ENCODE results near the gene TMEM234.
A peak's percentile ranks its signal among the peaks of the same experiment; 100 is the strongest.

The TMEM234 gene

DNA sequence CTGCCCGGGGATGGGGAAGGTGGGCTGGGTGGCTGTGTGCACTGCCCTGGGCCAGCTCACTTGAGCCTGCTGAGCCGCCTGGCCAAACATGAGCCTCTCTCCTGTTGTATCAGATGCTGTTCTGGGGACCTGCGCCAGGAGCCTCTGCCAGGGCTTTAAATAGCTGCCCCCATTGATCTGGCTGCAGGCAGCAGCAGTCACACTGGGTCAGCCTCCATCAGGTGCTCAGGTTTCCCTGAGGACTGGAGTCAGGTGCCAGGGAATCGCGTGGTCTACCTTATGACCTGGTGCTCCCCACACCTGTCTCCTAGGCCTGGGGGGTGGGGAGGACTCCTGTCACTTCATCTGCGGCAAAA, 22.5 kb downstream of the TMEM234 start:
- DNase-seq (ENCODE audit: low read depth) = no peak

DNA sequence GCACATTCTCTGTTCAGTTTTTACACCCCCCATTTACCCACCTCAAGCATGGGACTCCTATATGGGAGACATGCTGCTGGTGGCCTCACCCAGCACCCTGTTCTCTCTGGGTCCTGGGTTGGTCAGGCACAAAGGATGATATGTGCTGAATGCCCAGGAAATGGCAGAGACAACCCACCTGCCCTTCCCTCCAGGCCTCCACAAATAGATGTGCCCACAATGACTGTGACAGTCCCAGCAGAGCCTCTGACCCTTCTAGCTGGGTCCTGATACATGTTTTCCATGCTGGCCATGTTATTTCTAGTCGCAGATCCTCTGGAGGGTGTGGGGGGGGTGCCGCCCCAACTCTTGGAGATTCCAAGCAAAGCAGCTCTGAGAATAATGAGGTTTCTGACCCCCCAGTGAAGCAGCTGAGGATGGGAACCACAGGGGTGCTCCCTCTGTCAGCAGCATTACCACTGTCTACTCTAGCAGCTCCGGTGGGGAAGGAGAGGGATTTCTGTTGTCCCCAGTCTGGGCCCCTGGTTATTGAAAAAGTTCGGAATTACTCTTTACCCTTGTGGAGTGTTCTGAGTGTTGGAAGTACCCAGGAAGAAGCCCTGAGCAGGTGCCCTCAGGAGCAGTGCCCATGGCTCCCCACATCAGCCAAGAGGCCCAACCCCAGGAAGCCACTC, 23.0 kb downstream of the TMEM234 start:
- no peak for DNase-seq (ENCODE audit: low read depth)

DNA sequence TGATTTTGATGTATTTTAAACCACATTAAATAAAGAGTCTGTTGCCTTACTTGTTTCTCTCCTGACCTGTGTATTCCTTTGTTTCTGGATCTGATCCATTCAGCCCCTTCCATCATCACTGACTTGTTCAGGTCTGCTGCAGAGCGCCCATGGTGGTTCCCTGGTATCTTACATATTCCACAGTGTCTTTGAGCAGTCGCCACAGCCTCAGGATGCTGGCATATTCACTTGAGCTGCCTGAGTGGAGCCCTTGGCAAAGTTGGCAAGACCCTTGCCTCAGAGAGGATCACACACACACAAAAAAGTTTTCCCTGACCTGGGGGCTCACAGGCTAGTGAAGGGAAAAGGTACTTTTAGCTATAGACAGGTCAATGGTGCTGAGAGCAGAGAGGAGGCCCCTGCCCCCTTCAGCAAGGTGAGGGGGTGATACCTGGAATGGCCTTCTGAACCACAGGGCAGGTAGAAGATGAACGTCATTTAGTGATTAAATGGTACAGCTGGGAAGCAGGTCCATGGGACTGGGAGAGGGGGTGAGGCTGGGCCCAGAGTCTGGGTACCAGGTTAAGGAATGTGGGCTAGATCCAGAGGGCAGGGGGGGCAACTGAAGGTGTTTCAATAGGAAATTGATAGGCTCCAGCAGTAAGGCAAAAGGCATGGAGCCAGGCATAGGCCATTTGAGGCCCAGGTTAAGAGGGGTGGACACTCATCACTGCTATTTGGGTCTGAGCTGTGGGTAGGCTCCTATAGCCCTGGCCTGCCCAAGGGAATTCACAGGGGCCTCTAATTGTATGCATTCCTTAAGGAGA, 23.7 kb downstream of the TMEM234 start:
- no peak for DNase-seq (ENCODE audit: low read depth)

DNA sequence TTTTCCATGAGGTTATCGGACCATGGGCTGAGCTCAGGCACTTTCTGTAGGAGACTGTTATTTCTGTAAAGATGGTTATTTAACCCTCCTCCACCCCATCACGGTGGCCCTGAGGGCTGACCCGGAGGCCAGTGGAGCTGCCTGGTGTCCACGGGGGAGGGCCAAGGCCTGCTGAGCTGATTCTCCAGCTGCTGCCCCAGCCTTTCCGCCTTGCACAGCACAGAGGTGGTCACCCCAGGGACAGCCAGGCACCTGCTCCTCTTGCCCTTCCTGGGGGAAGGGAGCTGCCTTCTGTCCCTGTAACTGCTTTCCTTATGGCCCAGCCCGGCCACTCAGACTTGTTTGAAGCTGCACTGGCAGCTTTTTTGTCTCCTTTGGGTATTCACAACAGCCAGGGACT, 24.3 kb downstream of the TMEM234 start:
- DNase-seq (ENCODE audit: low read depth) = no peak

DNA sequence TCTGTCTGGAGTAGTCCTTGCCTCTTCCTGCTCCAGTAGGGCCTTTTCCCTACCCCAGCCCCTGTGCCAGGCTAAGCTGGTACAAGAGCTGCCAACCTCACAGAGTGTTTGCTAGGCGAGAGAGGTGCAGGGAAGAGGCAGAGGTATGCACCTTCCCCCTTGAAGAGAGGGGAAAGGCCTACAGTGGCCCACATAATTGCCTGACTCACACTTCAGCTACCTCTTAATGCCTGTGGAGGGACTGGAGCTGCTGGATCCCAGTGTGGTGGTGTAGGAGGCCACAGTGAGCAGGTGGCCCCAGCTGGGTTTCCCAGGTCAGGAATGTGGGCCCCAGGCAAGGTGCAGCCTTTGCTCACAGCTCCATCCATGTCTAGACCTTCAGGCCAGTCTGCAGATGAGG, 25.1 kb downstream of the TMEM234 start:
- DNase-seq (ENCODE audit: low read depth) = no peak

DNA sequence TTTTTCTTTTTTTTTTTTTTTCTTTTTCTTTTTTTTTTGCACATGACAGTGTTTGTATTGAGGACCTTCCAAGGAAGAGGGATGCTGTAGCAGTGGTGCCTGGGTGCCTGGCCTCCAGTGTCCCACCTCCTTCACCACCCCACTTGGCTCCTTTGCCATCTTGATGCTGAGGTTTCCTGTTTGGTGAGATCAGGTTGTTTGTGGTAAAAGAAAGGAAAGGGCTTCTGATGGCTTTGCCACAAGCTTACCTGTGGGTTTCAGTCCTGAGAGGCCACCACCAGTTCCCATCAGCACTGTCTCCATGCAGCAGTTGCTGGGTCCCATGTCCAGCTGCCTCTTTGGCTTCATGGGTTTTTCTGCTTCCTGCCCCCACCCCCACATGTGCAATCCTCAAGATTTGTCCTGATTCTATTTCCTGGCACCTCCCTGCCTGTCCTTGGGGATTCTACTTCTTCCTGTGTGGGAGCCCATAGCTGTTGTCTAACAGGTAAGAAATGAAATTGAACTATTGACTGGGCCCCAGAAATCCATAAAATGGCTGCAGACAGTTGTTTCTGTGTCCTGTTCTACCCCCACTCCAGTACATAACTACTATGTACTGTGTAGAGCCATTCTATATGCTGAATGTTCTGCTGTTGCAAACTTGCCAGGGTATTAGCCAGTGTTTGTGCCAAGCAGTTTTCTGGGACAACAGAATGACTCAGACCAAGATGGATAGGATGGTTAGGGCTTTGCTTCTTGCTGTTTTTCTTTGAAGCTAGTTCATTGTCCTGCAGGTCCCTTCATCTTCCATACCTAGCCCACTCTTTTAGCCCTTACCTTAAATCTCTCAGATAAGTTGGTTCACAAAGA, 26.0 kb downstream of the TMEM234 start:
- DNase-seq (ENCODE audit: low read depth) = no peak

DNA sequence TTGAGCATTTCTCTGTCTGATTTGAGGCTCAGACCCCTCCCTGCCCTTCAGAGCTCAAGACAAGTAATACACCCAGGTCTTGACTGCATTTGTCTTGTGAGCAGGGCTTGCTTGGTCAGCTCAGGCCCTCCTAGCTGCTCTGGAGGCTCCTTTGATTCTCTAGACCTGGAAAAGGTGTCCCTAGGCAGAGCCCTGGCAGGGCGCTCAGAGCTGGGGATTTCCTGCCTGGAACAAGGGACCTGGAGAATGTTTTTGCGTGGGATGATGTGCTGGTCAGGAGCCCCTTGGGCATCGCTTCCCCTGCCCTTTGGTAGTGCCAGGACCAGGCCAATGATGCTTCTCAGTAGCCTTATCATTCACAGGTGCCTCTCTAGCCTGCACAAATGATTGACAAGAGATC, 26.6 kb downstream of the TMEM234 start:
- no peak for DNase-seq (ENCODE audit: low read depth)

DNA sequence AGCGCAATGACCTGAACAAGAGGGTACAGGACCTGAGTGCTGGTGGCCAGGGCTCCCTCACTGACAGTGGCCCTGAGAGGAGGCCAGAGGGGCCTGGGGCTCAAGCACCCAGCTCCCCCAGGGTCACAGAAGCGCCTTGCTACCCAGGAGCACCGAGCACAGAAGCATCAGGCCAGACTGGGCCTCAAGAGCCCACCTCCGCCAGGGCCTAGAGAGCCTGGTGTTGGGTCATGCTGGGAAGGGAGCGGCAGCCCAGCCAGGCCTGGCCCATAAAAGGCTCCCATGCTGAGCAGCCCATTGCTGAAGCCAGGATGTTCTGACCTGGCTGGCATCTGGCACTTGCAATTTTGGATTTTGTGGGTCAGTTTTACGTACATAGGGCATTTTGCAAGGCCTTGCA, 27.2 kb downstream of the TMEM234 start:
- DNase-seq (ENCODE audit: low read depth) = no peak

DNA sequence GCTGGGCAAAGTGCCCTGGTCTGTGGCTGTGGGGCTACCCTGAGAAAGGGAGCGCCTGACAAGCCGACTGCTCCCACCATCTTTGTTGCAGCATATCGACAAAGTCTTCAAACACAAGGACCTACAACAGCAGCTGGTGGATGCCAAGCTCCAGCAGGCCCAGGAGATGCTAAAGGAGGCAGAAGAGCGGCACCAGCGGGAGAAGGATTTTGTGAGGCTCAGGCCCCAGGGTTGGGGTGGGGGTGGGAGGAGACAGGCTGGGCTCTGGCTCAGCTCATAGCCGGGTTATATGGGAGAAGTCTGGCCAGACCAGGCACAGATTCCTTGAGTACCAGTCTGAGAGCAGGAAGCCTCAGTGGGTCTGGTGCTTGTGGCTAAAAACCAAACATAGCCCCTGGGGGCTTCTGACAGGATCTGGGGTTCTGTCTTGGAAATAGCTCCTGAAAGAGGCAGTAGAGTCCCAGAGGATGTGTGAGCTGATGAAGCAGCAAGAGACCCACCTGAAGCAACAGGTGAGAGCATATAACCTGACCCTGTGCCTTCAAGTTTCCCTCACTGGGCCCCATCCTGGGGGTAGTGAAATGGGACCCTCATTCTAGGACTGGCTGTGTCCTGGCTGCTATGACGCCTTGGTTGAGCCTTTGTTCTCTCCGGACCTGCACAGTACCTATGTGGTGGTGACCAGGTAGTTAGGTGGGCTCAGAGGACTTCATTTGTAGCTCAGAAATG, 29.8 kb downstream of the TMEM234 start:
- DNase-seq (ENCODE audit: low read depth) = no peak

DNA sequence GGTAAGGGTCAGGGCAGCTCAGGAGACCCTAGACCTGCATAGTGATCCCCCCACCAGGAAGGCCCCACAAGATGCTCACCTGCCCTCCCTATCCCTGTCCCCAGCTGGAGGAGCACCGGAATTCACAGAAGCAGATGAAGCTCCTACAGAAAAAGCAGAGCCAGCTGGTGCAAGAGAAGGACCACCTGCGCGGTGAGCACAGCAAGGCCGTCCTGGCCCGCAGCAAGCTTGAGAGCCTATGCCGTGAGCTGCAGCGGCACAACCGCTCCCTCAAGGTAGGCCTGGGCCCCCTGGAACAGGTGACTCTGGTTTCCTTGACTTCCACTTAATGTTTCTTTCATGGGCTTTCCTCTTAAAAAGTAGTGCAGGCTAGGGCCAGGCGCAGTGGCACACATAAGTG, 34.3 kb downstream of the TMEM234 start:
- no peak for DNase-seq (ENCODE audit: low read depth)

DNA sequence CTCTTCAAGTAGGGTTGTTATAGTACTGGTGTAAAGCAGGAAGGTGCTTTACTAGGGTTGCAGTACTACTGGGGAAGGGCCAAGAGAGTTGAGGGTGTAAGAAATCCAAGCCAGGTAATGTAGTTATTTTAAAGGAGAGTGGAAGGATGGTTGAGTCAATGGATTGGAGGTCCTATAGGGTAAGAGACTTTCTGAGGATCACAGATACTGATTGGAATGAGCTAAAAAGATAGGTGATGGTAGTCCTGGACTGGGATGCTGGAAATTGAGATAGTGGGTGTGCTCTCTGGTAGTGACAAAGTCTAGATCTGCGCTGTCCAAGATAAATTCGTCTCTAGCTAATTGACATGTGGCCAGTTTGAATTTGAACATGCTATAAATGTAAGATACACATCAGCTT, 35.7 kb downstream of the TMEM234 start:
- no peak for DNase-seq (ENCODE audit: low read depth)

DNA sequence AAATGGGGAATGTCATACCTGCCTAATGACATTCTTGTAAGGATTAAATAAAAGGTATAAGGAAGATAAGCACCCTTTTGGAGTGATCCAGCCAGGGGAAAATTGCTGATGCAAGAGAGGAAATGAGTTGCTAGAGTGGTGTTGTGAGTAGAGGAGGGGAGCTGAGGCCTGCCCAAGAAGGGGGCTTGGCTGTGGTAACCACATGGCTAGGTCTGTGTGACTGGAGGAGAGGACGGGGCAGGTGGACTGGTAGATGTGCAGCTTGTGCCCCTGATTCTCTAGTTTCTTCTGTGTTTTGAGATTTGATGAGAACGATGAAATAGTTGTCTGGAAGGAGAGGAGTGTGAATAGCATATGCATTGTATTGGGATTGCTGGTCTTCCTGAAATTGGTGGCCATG, 36.1 kb downstream of the TMEM234 start:
- no peak for DNase-seq (ENCODE audit: low read depth)

DNA sequence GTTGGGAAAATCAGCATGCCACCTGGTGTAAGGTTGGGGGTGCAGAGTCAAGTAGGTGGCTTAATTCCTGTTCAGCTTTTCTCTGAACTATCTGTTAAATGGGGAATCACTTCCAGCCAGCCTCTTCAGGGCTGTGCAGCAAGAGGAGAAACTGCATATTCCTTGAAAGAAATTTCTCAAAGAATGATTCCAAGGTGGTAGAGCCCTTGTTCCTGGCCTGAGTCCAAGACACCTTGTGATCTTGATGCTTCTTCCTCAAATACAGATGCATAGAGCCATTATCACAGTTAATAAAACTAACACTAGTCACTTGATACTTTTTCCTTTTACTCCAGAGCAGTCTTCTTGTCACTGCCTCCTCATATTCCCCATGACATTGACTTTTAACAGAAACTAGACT, 37.5 kb downstream of the TMEM234 start:
- DNase-seq (ENCODE audit: low read depth) = no peak

DNA sequence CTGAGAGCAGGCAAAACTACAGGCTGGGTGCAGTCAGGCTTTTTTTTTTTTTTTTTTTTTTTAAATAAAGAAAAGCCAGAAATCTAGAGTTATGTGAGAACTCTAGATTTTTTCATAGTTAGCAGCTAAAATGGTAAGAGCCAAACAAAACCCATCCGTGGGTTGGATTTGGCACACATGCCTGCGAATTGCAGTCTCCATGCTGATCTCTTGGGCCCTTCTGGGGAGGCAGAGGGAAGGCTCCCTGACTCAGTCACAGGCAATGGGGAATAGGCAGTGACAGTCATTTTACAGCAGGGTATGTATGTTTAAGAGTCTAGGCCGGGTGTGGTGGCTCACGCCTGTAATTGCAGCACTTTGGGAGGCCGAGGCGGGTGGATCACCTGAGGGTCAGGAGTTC, 40.1 kb downstream of the TMEM234 start:
- DNase-seq (ENCODE audit: low read depth) = no peak

DNA sequence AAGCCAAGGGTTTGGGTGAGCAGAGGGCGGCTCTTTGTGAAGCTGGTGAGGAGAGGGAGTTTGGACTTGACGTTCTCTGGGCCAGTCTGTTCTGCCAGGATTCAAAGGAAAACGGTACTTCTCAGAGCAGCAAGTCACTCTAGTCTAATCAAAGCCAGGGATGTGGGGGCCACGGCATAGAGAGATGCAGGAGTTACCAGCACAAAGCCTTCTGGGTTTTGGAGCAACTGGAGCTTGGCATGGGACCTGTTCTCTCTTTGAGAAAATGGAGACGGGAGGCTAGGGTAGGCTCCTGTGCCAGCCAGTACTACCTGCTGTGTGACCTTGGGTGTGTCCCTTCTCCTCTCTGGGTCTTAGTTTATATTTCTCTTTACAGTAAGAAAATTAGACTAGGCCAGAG, 40.6 kb downstream of the TMEM234 start:
- no peak for DNase-seq (ENCODE audit: low read depth)

DNA sequence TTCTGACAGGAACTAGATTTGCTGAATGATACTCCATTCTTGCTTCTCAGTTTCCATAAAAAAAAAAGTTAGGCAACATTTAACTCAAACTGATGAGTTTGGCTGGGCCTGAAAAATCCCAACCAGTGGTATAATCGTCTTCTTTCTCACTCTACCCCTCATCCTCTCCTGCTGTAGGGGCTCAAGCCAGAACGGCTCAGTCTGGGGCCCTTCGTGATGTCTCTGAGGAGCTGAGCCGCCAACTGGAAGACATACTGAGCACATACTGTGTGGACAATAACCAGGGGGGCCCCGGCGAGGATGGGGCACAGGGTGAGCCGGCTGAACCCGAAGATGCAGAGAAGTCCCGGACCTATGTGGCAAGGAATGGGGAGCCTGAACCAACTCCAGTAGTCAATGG, 41.1 kb downstream of the TMEM234 start:
- no peak for DNase-seq (ENCODE audit: low read depth)

DNA sequence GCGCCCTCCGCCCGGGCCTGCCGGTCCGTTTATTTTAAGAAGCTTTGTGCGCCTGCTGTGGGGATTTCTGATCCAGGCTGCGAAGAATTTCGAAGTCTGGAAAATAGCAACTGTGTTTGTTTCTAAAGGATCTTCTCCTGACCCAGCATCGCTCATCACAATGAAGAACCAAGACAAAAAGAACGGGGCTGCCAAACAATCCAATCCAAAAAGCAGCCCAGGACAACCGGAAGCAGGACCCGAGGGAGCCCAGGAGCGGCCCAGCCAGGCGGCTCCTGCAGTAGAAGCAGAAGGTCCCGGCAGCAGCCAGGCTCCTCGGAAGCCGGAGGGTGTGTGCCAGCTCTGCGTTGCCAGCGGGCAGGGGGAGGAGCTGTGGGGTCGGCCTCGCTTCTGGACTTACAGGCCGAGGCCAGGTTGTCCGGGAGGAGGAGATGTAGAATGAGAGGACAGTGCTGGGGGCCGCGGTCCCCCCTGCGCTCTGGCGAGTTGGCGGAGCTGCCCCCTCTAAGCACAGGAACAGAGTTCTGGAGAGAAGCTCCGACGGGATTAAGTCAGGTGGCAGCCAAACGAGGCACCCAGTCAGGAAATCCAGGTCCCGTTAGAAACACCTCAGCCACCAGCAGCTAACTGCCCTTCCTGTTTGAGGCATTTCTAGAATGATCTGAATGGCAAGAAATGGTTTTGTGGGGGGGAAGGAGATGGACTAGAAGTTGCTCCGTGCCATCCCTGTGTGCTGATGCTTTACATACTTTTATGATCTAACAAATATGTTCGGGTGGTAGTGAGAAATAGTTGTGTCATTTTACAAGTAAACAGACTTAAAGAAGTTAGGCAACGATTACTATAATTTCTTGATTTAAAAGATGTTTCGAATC, 41.7 kb downstream of the TMEM234 start:
- DNase-seq (ENCODE audit: low read depth) = peak; percentile 19

DNA sequence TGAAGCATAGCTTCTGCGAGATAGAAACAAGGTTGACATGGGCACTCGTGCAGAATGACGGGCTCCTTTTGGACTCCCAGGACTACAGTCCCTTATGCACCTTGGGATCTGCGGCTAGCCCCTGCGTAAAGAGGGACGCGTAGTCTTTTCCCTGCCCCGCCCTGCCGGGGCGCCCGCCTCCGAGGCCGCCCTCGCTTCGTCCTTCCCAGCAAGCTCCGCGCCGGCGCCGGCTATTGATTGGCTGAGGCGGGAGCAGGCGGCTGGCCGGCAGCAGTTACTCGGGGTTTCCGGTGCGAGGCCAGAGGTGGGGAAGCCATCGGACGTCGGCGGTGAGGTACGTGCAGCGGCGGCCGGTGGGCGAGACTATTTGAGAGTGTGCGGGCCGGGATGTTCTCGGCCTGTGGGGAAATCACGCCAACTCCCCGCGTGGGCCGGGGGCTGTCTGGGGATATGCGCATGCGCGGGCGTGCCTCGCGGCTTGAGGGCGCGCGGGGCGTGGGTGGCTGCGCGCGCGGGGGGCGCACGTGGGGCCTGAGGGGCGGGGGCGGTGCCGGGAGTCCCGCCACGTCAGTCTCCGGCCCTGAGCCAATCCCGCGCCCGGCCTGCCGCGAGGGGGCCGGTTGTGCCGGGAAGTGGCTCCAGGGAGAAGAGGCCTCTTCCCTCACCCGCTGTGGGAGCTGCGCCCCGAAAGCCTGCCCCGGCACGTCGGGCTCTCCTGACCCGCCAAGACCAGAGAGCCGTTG, 42.5 kb downstream of the TMEM234 start, which contains the start of gene TXLNA:
TSS of gene TXLNA (plus strand) at position 233 of the 743 bp plus-strand sequence. CDS start 671 bp downstream, outside the sequence.
- peak; percentile 85 for DNase-seq (ENCODE audit: low read depth)

DNA sequence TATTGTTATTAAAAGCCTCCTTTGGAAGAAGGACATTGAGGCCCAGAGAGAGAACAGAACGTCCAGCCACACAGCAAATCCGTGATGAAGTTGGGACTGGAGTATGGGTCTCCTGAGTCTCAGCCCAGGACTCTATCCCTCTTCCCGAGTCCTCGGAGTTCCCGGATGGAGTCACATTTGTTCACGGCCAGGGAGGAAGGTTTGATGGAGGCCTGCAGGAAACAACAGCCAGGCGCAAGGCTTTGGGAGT, 43.0 kb downstream of the TMEM234 start:
- DNase-seq (ENCODE audit: low read depth) = no peak

DNA sequence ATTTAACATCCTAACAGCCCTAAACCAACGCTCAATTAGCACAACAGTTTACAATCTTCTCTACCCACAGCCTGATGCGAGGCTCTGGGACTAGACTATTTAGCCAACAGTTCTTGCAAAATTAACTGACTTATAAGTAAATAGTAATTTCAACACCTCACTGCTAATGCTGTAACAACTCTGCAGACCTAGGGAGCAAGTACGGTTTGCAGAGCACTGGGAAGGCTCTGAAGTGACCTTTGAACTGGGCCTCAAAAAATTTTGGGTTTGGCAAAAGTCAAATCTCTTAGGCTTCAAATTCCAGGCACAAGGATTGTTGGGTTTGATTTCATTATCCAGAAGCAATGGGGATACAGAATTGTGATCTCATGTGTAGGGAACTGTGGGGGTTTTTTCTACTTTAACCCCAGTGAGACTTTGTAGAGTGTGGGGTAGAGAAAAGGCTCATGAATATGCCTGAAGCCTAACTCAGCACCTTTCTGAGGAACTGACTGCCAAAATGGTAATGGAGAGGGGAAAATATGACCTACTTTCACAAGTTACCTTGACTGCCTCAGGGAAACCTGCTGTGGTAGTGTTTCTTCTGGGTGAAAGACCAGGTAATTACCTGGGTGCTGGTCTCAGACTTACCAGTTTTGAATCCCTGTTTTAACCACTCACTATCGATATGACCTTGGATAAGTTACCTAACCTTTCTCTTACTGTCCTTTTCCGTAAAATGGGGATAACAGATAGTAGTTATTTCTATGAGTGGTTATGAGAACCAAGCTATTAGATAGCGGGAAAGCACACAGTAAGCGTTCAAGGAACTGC, 43.6 kb downstream of the TMEM234 start:
- no peak for DNase-seq (ENCODE audit: low read depth)

Measured in stromal cell of bone marrow (primary cell).